ENCODE measurements around the gene HS2ST1. TPM values are rescaled to one million over a fixed set of nuclear protein-coding genes. Genes with fewer than 3 reads are reported as not detected.

Gene HS2ST1
- 24.4 and 27.0 TPM in 2 replicates for total RNA-seq

GRCh38 chr1:86914601-86914997 lies at the start of gene HS2ST1:
TSS of gene HS2ST1 (plus strand) at chr1:86914635.

DNA sequence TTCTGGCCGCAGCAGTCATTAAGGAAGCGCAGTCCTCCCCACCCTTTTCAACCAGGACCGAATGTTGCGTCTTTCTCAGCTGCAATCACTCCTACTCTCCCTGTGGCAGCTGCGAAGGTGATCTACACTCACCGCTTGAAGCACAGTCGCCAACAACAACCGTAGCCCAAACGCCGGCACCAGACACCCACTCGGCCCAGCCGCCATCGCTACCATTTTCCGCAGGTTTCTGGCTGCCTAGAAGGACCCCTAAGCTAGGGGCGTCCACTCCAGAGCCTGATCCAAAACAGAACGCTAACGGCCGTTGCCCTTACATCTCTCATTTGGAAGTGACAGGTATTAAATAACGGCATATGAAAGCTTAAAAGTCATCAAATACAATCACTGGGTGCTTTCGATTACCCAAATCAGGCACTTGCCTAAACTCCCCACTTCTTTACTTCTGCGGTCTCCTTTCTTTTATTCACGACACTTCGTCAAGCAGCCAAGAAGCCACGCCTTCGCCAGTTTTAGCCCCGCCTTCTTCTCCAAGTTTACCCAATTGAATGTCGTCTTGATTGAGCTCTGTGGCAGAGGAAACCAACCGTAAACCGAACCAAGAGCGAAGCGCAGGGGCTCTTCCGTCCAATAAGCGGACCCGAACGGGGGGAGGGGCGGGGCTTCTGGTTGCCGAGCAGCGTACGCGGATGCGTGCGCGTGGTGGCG lies 387 bp upstream of the HS2ST1 start, which contains the start of gene SELENOF:
Gene SELENOF, minus strand, starts transcription at position 231 of the 705 bp plus-strand sequence. Its CDS starts 15 bp downstream, at position 216.

Other genes with a start within 250 kb of the HS2ST1 start
- 62.8 and 96.1 TPM in 2 replicates for gene SH3GLB1, start 210.1 kb upstream of the HS2ST1 start, total RNA-seq
- 213 and 237 TPM in 2 replicates for gene SELENOF, start 509 bp upstream of the HS2ST1 start, total RNA-seq

Measured in cardiac ventricle fibroblast (primary cell).